Measurements from ENCODE around the gene L3MBTL3. TPM values are rescaled to one million over a fixed set of nuclear protein-coding genes. Genes with fewer than 3 reads are reported as not detected.

Gene L3MBTL3
- total RNA-seq, 2 donors from 2014 or later = 9.8 to 13.1 TPM

- Histone ChIP-seq H3K4me3 (no peak overlapping the region), H3K4me1 (no peaks in the 10 kb centered on the region), H3K27ac (no peak overlapping the region), H3K9me3 (no peaks in the 10 kb centered on the region), H3K36me3 (no peaks in the 10 kb centered on the region), H3K9ac (ENCODE audit: low read depth in 2 of 2, low read length in 2 of 2) (no peak overlapping the region), H3K27me3 (no peaks in the 10 kb centered on the region)
- DNase-seq = no peak
- intact Hi-C loops (cut with DNase I) = no loop called here
- no peak for TF ChIP-seq CTCF (IDR thresholded peaks at IDR 0.05)
Observed at GRCh38 chr6:130150906-130151305, 132.5 kb downstream of the L3MBTL3 start.

- Histone ChIP-seq H3K4me1 (no peaks in the 10 kb centered on the region), H3K36me3 (no peaks in the 10 kb centered on the region), H3K9me3 (no peaks in the 10 kb centered on the region), H3K4me3 (no peak overlapping the region), H3K27me3 (no peaks in the 10 kb centered on the region), H3K9ac (ENCODE audit: low read depth in 2 of 2, low read length in 2 of 2) (no peak overlapping the region), H3K27ac (no peak overlapping the region)
- intact Hi-C loops (cut with DNase I) = no loop called here
- TF ChIP-seq CTCF (IDR thresholded peaks at IDR 0.05) = no peak
- no peak for DNase-seq
Observed at GRCh38 chr6:130152908-130153510, 134.6 kb downstream of the L3MBTL3 start.

- no peak overlapping the region for H3K9ac ChIP-seq (ENCODE audit: low read depth in 2 of 2, low read length in 2 of 2)
- no peaks in the 10 kb centered on the region for H3K27me3 ChIP-seq
- no peak overlapping the region for H3K4me3 ChIP-seq
- H3K9me3 ChIP-seq = no peaks in the 10 kb centered on the region
- H3K36me3 ChIP-seq = no peaks in the 10 kb centered on the region
- H3K27ac ChIP-seq = no peak overlapping the region
- DNase-seq = no peak
- no peak for TF ChIP-seq CTCF (IDR thresholded peaks at IDR 0.05)
- intact Hi-C loops (cut with DNase I) = no loop called here
- H3K4me1 ChIP-seq = no peaks in the 10 kb centered on the region
Observed at GRCh38 chr6:130156908-130157307, 138.5 kb downstream of the L3MBTL3 start.

GRCh38 chr6:130158056-130158455 lies 139.7 kb downstream of the L3MBTL3 start:
- no peak for DNase-seq
- H3K9ac ChIP-seq (ENCODE audit: low read depth in 2 of 2, low read length in 2 of 2) = no peak overlapping the region
- TF ChIP-seq CTCF (IDR thresholded peaks at IDR 0.05) = no peak
- intact Hi-C loops (cut with DNase I) = no loop called here
- H3K4me3 ChIP-seq = no peak overlapping the region
- H3K27me3 ChIP-seq = no peaks in the 10 kb centered on the region
- H3K27ac ChIP-seq = no peak overlapping the region
- H3K36me3 ChIP-seq = no peaks in the 10 kb centered on the region
- no peaks in the 10 kb centered on the region for H3K4me1 ChIP-seq
- no peaks in the 10 kb centered on the region for H3K9me3 ChIP-seq

- no peaks in the 10 kb centered on the region for H3K36me3 ChIP-seq
- H3K27me3 ChIP-seq = no peaks in the 10 kb centered on the region
- no peak for TF ChIP-seq CTCF (IDR thresholded peaks at IDR 0.05)
- no peak overlapping the region for H3K4me3 ChIP-seq
- no peak for DNase-seq
- H3K9me3 ChIP-seq = no peaks in the 10 kb centered on the region
- H3K9ac ChIP-seq (ENCODE audit: low read depth in 2 of 2, low read length in 2 of 2) = no peak overlapping the region
- no peak overlapping the region for H3K27ac ChIP-seq
- intact Hi-C loops (cut with DNase I) = no loop called here
- no peaks in the 10 kb centered on the region for H3K4me1 ChIP-seq
Observed at GRCh38 chr6:130158548-130158947, 140.2 kb downstream of the L3MBTL3 start.

Measured in colonic mucosa (tissue), 4 donors.